PFSK-1 (cell line): ENCODE results near the gene DRGX.

Source experiments
- FOXP2 ChIP-seq: optimal IDR thresholded peaks from 2 replicates; pipeline ENCODE3; 2011; ENCODE audit warnings: borderline replicate concordance, control low read depth, inconsistent platforms; ENCODE audit not compliant: insufficient read depth; ENCODE audit errors: extremely low read length, extremely low read depth
- POLR2AphosphoS5 ChIP-seq: IDR thresholded peaks from 2 replicates; pipeline ENCODE4 v1.6.1; 2012; ENCODE audit warnings: low read depth, mild to moderate bottlenecking, control low read depth, low read length, moderate library complexity
- SIN3A ChIP-seq: IDR thresholded peaks from 2 replicates; pipeline ENCODE4 v1.6.1; 2012; ENCODE audit warnings: mild to moderate bottlenecking, low read length, moderate library complexity, borderline replicate concordance; ENCODE audit not compliant: insufficient read depth
- TAF1 ChIP-seq: IDR thresholded peaks from 2 replicates; pipeline ENCODE4 v1.6.1; 2012; ENCODE audit warnings: low read length, control low read depth, borderline replicate concordance; ENCODE audit not compliant: insufficient read depth
- TF ChIP-seq, protein P1 (sequence below), 2 experiments: IDR thresholded peaks; 2 replicates each; pipeline versions ENCODE4 v1.6.1 to v1.8.0; 2011 to 2012; ENCODE audit warnings: low read depth in 2 of 2, low read length in 2 of 2, control low read depth in 1 of 2, inconsistent platforms in 1 of 2, mild to moderate bottlenecking in 1 of 2, moderate library complexity in 1 of 2; ENCODE audit not compliant: insufficient read depth in 1 of 2

The DRGX gene

GRCh38 chr10:49408519-49409306 lies 12.8 kb upstream of the DRGX start:
- TF ChIP-seq, protein P1, sequence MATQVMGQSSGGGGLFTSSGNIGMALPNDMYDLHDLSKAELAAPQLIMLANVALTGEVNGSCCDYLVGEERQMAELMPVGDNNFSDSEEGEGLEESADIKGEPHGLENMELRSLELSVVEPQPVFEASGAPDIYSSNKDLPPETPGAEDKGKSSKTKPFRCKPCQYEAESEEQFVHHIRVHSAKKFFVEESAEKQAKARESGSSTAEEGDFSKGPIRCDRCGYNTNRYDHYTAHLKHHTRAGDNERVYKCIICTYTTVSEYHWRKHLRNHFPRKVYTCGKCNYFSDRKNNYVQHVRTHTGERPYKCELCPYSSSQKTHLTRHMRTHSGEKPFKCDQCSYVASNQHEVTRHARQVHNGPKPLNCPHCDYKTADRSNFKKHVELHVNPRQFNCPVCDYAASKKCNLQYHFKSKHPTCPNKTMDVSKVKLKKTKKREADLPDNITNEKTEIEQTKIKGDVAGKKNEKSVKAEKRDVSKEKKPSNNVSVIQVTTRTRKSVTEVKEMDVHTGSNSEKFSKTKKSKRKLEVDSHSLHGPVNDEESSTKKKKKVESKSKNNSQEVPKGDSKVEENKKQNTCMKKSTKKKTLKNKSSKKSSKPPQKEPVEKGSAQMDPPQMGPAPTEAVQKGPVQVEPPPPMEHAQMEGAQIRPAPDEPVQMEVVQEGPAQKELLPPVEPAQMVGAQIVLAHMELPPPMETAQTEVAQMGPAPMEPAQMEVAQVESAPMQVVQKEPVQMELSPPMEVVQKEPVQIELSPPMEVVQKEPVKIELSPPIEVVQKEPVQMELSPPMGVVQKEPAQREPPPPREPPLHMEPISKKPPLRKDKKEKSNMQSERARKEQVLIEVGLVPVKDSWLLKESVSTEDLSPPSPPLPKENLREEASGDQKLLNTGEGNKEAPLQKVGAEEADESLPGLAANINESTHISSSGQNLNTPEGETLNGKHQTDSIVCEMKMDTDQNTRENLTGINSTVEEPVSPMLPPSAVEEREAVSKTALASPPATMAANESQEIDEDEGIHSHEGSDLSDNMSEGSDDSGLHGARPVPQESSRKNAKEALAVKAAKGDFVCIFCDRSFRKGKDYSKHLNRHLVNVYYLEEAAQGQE (IDR thresholded peaks at IDR 0.05; ENCODE audit: insufficient read depth in 1 of 2, low read depth in 2 of 2, low read length in 2 of 2): no peak
- no peak for TF ChIP-seq TAF1
- TF ChIP-seq SIN3A: no peak
- no peak for TF ChIP-seq FOXP2
- TF ChIP-seq POLR2AphosphoS5: no peak

- TF ChIP-seq POLR2AphosphoS5: no peak
- TF ChIP-seq SIN3A: no peak
- no peak for TF ChIP-seq TAF1
- no peak for TF ChIP-seq FOXP2
- TF ChIP-seq, protein P1 (IDR thresholded peaks at IDR 0.05; ENCODE audit: insufficient read depth in 1 of 2, low read depth in 2 of 2, low read length in 2 of 2): no peak
Observed at GRCh38 chr10:49407552-49408137, 11.8 kb upstream of the DRGX start.

DNA sequence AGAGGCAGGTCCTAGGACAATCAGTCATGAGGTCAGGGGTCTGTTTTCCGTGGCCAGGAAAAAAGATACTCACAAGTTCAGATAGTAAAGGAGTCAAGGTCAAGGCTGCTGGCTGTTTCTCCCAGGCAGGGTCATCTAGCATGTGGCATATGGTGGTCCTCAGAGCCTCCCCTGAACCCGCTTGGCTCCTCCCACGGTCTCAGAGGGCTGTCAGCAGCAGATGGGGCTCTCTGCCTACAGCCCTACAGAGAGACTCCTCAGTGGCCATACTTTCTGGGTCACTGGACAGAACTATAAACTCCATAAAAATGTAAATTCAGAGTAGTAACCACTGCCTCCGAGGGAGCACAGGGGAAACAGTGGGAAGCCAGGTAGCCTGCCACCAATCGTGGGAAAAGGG lies 11.3 kb upstream of the DRGX start:
- no peak for TF ChIP-seq SIN3A
- no peak for TF ChIP-seq FOXP2
- no peak for TF ChIP-seq POLR2AphosphoS5
- TF ChIP-seq TAF1: no peak
- TF ChIP-seq, protein P1 (IDR thresholded peaks at IDR 0.05; ENCODE audit: insufficient read depth in 1 of 2, low read depth in 2 of 2, low read length in 2 of 2): no peak

GRCh38 chr10:49404321-49404878 lies 8.5 kb upstream of the DRGX start:
- no peak for TF ChIP-seq FOXP2
- TF ChIP-seq, protein P1 (IDR thresholded peaks at IDR 0.05; ENCODE audit: insufficient read depth in 1 of 2, low read depth in 2 of 2, low read length in 2 of 2): no peak
- no peak for TF ChIP-seq POLR2AphosphoS5
- no peak for TF ChIP-seq SIN3A
- TF ChIP-seq TAF1: no peak
